ENCODE data around the gene SNAPC4.

Gene SNAPC4, protein sequence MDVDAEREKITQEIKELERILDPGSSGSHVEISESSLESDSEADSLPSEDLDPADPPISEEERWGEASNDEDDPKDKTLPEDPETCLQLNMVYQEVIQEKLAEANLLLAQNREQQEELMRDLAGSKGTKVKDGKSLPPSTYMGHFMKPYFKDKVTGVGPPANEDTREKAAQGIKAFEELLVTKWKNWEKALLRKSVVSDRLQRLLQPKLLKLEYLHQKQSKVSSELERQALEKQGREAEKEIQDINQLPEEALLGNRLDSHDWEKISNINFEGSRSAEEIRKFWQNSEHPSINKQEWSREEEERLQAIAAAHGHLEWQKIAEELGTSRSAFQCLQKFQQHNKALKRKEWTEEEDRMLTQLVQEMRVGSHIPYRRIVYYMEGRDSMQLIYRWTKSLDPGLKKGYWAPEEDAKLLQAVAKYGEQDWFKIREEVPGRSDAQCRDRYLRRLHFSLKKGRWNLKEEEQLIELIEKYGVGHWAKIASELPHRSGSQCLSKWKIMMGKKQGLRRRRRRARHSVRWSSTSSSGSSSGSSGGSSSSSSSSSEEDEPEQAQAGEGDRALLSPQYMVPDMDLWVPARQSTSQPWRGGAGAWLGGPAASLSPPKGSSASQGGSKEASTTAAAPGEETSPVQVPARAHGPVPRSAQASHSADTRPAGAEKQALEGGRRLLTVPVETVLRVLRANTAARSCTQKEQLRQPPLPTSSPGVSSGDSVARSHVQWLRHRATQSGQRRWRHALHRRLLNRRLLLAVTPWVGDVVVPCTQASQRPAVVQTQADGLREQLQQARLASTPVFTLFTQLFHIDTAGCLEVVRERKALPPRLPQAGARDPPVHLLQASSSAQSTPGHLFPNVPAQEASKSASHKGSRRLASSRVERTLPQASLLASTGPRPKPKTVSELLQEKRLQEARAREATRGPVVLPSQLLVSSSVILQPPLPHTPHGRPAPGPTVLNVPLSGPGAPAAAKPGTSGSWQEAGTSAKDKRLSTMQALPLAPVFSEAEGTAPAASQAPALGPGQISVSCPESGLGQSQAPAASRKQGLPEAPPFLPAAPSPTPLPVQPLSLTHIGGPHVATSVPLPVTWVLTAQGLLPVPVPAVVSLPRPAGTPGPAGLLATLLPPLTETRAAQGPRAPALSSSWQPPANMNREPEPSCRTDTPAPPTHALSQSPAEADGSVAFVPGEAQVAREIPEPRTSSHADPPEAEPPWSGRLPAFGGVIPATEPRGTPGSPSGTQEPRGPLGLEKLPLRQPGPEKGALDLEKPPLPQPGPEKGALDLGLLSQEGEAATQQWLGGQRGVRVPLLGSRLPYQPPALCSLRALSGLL (N-terminal part only)

DNA sequence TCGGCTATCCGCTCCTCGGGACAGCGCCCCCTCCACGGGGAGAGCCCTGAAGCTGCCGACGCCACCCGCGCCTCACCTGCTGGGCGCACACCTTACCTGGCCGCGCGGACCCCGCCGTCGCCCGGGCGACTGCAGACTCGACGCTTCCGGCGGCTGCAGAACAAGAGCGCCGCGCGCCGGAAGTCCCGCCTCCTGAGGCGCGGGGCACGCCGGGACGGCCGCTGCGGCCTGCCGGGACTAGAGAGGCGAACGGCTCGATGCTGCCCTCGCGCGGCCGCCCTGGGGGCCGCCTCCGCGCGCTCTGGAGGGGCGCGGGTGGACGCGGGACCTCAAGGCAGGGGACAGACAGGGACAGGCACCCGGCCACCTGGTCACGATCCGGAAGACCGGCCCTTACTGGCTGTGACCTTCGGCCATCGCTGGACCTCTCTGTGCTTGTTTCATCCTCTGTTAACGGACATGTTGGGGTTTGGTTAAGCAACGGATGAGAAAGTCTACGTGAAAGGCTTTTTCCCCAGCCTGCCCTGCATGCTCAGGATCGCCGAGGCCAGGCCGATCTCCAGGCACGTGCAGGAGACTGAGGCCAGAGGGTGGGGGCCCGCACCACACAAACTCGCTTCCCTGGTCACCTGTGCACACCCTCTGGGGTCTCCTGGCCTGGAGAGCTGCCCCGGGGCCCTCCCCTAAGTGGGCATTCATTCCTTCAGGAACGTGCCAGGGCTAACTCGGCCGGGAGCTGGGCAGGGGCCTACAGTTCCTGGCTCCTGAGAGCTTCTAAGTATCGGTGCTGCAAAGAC lies at the start of gene SNAPC4:
SNAPC4 (minus strand) TSS at position 133 of the 797 bp plus-strand sequence. CDS start 1,742 bp downstream, outside the sequence.
- DNase-seq (ENCODE audit: low read depth): peak; percentile 85

DNA sequence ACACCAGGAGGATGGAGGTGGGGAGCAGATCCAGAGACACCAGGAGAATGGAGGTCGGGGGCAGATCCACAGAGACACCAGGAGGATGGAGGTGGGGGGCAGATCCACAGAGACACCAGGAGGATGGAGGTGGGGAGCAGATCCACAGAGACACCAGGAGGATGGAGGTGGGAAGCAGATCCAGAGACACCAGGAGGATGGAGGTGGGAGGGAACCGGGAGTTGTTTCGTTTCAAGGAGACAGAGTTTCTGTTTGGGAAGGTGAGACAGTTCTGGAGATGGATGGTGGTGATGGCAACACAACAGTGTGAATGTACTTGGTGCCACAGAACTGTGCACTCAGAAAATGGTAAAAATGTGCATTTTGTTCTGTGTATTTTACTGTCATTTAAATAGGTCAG lies 48.7 kb upstream of the SNAPC4 start:
- DNase-seq (ENCODE audit: low read depth): no peak

DNA sequence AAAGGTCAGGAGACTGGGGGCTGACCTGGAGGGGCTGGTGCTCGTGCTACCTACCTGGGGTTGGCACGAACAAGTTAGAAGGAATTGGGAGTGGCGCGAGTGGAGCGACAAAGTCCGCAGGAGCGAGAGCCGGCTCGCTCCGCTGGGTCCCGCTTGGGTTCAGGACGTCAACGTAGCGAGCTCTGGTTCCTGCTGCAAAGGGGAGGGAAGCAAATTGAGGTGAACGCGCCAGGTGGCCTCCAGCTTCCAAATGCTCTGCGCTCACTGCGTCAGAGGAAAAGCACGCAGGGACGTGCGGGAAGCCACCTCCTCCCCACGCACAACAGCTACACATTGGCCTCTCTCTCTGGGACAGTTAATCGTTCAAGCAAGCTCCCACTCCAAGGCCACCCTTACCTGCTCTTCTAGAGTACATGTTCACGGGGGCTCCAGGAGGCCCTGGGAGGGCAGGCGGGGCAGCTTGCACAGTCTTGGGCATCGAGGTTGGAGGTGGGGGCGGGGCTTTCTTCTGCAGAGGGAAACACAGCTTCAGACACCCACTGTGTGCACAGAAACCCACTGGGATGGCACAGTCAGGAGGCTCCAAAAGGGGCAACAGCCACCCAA lies 47.3 kb upstream of the SNAPC4 start:
- no peak for DNase-seq (ENCODE audit: low read depth)

DNA sequence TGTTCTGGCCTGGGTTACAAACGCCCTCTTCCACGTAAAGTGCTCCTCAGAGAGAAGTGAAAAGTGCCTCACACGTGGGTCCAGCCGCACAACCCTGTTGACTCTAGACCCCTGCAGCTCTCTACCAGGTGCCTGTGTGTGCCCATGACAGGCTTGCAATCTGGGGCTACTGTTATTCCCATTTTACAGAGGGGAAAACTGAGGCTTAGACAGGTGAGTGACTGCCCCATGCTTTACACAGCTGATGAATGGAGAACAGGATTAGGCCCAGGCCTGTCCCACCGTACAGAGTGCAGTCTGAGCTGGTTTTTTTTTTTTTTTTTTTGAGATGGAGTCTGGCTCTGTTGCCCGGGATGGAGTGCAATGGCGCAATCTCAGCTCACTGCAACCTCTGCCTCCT lies 45.8 kb upstream of the SNAPC4 start:
- DNase-seq (ENCODE audit: low read depth): no peak

DNA sequence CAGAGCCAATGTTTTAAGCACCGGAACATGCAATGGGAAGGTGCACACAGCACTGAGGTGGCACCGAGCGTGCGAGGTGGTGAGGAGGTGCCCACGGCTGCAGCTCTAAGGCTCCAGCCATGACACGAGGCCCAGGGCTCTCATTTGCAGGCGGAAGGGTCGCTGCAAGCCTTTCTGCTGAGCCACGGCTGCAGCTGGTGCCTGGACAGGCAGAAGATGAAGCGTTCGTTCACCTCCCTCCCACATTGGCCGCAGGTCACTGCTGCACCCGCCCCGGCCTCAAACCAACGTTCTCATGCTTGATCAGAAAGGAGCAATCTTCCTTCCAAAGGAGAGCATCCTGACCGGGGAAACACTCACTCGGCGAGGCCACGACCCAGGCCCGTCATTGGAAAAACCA lies 44.1 kb upstream of the SNAPC4 start:
- DNase-seq (ENCODE audit: low read depth): no peak

DNA sequence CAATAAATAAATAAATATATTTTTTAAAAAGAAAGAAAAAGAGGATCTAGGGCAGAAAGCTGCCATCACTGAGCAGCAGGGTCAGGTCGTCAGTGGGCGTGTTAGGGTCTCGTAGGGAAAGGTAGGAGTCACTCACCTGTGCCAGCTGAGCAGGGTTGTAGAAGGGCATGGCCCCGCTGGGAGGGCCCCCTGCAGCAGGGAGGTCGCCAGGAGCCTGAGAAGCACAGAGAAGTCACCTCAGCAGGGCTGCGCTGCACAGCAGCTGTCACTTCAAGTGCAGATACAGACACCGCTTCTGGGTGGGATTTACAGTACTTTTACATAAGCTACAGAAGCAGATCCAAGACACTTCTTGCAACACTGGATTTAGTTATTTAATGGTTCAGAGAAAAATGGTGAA lies 43.7 kb upstream of the SNAPC4 start:
- DNase-seq (ENCODE audit: low read depth): no peak

DNA sequence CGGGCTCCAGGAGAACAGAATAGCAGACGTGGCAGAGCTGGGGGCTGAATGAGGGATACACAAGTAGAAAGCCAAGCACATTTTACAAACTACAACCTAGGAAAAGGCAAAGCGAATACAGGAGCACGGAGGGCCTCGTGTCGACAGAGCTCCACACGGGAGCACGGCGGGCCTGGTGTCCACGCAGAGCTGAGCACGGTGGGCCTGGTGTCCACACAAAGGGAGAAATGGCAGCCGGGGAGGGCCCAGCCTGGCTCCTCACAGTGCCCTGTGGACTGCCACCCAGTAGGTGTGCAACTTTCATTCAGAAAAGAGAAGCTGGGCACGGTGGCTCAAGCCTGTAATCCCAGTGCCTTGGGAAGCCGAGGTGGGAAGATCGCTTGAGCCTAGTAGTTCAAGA lies 43.1 kb upstream of the SNAPC4 start:
- DNase-seq (ENCODE audit: low read depth): no peak

DNA sequence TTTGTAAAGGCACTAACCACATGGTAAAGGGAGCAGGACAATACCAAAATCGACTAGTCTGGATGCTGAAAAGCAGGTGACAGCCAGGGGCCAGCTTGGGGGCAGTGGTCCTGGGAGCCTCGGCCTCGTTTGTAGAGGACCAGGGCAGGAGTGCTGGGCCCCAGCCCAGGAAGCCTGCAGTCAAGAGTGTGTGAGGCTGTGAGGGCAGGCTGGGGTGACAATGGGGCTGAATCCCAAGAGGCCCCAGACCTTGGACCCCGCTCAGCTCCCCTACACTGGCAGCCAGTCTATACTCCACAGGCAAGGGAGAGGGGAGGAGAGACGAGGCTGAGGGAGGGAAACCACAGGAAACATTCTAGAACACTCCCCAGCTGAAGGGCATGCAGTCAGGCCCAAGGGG lies 42.3 kb upstream of the SNAPC4 start:
- DNase-seq (ENCODE audit: low read depth): no peak

DNA sequence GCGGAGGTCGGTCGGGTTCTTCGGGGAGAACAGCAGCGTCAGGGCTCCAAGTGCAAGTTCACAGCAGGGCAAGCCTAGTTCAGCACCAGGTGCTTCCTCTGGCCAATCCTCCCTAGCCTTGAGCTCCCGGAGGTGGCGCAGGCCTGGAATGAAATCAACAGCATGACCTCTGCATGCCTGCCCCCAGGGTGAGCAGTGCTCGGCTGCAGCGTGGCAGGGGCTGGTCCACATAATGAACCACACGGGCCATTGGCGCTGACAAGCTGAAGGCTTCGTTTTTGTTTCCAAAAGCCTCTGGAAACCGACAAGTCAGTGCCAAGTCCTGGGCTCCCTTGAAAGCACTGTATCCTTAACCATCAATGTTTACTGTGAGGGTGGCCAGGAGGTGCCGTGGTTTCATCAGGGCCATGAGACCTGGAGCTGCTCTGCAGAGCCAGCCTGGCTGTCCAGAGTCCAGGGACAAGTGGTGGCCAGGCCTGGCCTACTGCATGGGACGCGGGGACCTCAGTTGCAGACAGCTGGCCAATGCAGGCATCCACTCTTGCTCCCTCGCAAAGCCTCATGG lies 41.8 kb upstream of the SNAPC4 start:
- no peak for DNase-seq (ENCODE audit: low read depth)

DNA sequence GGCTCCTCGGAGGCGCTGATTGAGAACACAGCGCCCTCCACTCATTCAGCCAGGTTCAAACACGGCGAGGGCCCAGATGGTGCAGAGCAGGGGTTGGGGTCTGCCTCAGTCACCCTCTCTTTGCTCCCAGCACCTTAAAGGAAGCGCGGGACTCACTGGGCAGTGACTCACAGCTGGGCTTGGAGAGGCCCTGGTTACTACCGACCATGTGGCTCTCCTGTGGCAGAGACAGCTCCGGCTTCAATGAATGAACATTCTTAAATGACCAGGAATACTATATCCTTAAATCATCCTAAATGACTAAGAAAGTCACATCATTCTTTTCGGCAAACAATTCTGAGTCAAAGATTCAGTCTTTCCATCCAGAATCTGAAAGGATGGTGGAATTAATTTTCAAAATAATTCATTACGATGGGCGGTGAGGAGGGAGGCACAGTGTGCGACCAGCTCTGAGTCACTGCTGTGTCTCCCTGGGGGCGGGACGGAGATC lies 41.3 kb upstream of the SNAPC4 start:
- peak; percentile 15 for DNase-seq (ENCODE audit: low read depth)

DNA sequence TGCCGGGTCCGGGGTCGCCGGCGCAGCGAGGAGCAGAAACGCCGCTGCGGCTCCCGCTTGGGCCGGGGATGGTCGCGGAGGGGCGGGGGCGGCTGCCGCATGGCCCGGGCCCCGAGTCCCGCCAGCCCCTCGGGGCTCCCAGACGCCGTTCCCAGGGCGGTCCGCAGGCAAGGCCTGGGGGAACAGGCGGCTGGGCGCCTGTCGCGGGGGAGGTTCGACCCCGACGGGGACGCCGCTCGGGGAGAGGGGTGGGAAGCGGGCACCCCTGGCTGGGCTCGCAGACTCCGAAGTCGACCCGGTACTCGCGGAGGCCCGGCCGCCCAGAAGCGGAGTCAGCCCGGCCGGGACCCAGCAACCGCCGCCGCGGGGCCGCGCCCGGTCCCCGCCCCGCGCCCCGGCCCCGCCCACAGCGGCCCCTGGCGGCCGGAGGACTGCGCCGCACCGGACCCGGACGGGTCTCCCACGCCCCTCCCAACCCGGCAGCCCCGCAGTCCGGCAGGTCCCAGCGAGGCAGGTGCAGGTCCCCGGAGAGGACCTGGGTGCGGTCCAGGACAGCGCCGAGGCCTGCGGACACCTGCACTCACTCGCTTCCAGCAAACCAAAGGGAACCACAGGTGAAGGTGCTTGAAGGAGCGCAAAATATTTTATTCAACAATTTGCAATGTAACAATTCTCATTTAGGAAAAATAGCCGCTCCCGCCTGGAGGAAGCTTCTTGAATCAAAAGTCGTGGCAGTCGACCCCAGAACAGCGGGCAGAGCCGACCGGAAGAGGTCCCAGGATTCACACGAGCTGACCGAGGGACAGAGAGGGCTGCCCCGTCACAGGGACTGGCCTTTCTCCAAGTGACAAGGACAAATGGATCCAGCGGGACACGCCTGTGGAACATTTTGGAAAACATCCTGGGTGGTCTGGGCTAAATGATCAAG lies 39.8 kb upstream of the SNAPC4 start, which contains the start of gene INPP5E:
INPP5E (minus strand) TSS at position 365 of the 928 bp plus-strand sequence. CDS start 426 bp downstream, outside the sequence.
- peak; percentile 65 for DNase-seq (ENCODE audit: low read depth)

DNA sequence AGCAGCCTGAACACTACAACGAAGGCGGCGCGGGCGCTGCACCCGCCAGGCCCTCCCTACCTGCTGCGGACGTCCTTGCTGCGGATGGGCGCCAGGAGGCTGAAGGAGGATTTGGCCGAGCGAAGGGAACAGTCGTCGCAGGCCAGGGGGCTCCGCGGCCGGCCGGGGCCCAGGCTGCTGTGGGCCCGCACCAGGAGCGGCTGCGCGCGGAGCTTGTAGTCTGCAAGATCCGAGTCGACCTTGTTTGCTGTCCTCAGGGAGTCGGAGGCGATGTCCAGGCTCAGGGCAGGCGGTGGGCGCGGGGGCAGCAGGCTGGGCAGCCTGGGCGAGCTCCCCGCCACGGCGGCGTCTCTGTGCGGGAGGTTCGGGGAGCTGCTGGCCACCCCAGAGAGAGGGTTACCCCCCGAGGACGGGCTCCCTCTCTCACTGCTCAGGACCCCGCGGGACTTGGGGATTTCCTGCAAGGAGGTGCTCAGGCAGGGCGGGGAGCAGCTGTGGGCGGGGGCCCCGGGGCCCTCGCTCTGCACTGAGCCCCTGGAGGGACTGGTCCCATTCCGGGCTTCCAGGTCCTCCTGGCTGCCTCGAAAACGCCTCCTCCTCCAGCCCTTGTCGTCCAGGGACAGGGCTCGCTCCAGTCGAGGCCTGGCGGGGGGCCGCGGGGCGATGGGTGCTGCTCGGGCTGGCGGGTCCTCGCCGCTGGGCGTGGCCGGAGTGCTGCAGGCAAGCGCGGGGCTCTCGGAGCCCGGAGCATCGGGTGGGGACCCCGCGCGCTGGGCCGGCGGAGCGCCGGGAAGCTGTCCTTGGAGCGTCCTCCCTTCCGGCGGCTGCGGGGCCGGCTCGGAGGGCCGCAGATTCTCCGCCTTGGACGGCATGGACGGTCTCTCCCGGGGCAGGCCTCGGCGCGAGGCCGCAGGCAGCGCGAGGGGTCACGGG lies 38.8 kb upstream of the SNAPC4 start:
- DNase-seq (ENCODE audit: low read depth): peak; percentile 37

DNA sequence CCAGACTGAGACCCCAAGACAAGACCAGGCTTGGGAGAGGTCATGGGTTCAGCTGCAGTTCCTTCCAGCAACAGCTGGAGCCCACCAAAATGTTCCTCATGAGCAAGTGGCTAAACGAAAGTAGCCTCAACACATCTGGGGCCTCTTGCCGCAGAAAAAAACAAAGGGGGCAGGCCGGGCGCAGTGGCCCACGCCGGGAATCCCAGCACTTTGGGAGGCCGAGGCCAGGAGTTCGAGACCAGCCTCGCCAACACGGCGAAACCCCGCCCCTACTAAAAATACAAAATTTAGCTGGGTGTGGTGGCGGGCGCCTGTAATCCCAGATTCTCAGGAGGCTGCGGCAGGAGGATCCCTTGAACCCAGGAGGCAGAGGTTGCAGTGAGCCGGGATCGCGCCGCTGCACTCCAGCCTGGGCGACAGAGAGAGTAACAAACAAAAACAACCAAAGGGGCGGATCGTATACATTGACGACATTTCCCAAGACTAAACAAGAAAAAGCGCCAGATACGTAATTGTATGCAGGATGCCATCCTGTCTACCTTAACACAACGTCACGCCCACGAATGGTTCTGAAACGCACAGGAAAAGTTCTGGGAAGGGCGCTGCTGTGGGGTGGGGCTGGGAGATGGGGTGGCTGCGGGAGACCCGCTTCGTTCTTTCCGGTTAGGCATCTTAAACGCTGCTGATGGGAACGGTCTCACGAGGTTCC lies 38.0 kb upstream of the SNAPC4 start:
- DNase-seq (ENCODE audit: low read depth): no peak

DNA sequence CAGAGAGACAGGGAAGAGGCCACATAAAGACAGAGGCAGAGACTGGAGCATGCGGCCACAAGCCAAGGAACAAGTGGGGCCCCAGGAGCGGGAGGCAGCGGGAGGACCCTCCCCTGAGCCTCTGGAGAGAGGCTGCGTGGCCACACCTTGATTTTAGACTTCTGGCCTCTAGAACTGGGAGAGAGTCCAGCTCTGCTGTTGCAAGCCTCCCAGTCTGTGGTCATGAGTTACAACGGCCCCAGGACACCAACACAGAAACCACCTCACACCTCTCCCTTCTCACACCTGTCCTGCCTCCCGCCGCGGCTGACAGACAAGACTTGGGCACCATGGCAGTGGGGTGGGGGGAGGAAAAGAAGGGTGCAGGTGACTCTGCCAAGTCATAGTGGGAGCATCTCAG lies 37.5 kb upstream of the SNAPC4 start:
- peak; percentile 37 for DNase-seq (ENCODE audit: low read depth)

DNA sequence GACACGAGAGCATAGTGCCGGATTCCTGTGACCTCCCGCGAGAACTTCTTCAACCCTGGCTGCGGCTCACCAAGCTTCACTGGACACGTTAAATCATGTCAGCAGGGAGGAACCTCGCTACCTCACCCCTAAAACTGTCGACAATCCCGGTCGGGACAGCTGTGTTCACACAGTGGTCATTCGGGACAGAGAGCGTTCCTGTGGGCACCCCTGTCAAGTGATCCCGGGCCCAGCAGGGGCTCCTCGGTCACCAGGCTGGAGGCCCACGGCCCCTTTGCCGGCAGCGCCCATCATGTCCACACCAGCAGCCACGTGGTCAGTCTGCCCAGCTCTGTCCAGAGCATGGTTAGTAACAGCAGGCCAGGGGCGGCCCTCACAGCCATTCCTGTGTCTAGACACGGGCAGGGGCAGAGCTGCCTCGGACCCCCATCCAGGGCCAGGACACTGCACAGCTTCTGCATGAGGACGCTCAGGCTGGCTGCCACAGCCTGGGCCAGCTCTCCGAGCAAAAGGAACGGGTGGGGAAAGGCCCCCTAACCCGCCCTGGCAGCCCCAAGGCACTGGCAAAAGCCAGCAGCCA lies 36.2 kb upstream of the SNAPC4 start:
- no peak for DNase-seq (ENCODE audit: low read depth)

DNA sequence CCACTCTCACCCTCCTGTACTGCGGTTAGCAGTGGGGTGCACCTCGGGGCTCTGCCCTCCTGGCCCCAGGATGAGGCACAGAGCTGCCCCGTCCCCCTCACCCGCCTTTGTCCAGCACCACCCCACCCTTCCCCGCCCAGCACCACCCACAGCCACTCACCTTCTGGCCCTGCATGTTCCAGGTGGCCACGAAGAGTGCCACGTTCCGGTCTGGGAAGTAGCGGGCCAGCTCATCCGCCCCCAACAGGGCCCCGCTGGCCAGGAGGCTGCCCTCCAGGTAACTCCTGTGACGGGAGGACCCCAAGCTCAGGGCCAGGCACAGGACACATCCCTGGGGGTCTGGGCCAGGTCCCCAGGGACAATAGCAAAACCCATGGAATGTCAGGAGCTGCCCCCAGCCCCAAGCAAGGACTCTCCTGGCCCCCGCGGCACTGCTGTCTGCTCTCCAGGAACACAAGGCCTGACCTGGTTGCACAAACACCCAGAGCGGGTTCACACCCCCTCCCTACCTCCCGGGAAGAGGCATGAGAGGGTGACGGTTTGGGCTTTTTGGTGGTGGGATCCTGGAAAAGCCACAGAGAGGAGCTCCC lies 34.7 kb upstream of the SNAPC4 start:
- DNase-seq (ENCODE audit: low read depth): no peak

Data from EH (cell line).